ENCODE data around the gene PDE2A.

- TF ChIP-seq CTCF (IDR thresholded peaks at IDR 0.05; ENCODE audit: borderline replicate concordance, extremely low read depth, low read length, poor library complexity, severe bottlenecking): no peak
- TF ChIP-seq EZH2 (IDR thresholded peaks at IDR 0.05; ENCODE audit: borderline replicate concordance, low read depth, low read length, severe bottlenecking): no peak
These were observed 57.6 kb downstream of the PDE2A start for GRCh38 chr11:72616655-72617054.
